GM18498 (cell line): ENCODE measurements around the gene AGAP1.

Source experiments
- ATAC-seq: cut with Tn5 transposase; IDR thresholded peaks from one replicate; pipeline ENCODE4 v1.9.1; 2021; ENCODE audit warnings: mild to moderate bottlenecking, moderate library complexity; ENCODE audit not compliant: unreplicated experiment

Gene AGAP1

DNA sequence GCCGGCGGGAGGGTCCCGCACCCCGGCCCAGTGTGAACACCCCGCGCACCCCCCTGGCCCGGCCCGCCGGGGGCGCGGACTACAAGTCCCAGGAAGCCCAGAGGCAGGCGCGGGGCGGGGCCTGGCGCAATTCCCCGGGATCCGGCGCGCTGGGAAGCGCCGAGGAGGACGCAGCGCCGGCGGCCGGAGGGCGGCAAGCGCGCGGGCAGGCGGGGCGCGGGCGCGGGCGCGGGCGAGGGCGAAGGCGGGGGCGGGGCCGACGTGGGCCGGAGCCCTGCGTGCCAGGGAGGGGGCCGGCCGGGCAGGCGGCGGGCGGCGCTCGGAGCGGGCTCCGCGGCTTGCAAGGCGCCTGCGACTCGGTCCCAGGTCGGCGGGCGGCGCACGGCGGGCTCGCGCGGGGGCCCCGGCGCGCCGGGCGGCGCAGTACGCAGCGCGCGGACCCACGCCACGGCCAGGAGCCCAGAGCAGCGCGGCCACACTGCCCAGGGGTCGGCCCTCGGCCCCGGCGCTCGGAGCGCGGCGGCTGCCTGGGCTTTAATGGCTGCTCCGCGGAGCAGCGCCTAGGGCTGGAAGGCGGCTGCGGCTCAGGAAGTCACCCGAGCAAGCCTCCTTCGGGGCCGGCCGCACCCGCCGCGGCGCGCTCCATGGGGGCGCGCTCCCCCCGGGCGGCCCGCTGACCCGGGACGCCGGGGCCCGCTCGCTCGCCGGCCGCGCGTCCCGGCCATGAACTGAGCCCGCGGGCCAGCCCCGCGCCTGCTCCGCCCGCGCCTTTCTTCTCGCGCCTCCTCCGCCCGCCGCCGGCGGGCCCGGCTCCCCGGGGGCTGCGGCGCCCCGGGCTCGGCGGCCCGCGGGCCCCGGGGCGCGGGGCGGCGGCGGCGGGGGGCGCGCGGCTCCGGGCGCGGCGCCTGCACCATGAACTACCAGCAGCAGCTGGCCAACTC lies at the start of gene AGAP1:
Gene AGAP1, plus strand, starts transcription at position 269 of the 941 bp plus-strand sequence.
- ATAC-seq = peak; percentile 61

DNA sequence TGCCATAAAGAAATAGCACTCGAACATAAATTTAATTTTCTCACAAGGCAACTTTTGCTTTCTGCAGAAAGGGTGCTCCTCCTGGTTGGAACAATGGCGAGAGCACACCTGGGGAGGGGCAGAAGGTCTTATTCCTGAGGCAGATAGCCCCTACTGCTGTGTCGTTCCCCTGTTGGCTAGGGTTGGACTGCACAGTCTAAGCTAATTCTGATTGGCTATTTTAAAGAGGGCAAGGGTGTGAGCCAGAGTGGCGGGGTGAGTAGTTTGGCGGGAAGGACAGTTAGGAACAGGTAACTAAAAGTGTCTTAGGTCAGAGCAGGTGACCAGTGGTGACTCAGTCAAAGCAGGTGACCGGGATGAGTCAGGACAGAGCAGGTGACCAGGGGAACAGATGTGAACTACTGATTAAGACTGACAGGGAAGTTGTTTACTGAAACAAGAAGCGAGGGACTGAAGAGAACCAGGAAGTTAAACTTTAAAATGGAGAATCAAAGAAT lies 49.7 kb upstream of the AGAP1 start:
- ATAC-seq = no peak

DNA sequence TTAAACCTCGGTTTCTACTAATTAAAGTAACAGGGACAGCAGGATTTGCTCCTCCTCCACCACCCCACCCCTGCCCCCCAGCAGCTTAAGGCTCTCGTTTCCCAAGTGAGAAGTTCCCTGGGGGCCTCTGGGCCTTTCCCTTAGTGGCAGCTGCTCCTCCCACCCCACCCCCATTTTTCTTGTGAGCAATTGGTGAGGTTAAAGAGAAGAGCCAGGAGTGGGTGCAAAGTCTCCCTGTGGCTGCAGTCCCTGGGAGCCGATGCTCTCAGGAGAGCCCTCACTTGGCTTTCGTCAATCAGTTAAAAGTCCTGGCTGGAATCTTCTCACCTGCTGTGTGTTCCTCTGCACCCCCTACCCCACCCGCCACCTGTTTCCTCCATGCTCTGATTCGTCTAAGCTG lies 48.7 kb upstream of the AGAP1 start:
- ATAC-seq = no peak

DNA sequence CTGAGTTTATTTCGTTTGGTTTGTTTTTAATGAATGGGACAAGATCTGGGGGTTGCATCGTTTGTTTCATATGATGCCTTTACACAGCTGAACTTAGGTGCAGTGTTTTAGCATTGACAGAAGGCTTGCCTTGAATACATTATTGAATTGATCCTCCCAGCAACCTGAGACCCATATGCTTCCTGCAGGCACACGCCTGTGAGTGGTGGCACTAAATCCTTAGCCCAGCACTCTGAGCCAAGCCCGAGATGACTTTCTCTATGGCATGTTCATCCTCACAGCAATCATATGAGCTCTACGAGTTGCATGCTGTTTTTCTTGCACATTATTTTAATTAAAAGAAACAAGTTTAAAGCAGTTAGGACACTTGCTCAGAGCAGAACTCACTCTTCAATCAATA lies 47.8 kb upstream of the AGAP1 start:
- no peak for ATAC-seq

DNA sequence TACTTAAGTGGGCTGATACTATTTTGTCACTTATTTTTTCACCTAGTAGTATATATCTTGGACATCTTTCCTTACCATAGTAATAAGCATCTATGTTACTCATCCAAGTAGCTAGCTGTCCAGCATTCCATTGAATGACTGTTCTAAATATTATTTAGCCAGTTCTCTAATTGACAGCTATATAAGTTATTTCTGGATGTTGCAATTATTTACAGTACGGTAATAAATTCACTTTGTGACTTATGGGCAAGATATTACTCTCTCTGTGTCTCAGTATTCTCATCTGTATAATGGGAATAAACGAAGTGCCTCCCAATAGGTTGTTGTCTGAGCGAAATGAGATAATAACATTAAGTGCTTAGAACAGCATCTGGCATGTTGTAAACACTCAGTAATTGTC lies 46.6 kb upstream of the AGAP1 start:
- ATAC-seq = no peak

DNA sequence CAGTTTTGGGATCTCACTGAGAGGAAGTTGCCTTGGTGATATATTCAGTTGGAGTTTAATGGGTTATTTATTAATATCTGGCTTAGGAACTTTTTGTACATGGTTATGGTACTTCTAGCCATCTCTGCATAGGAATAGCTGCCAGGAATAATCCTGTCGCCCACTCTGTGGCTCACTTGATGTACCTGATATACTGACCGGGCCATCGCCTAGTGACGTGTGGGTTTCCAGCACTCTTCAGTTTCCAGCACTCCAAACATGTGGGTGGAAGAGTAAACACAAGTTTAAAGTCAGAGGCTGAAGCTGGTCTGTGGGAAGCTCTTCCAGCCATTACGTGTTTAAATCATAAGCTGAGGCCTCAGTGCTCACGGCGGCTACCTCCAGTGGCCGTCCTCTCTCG lies 44.3 kb upstream of the AGAP1 start:
- no peak for ATAC-seq

DNA sequence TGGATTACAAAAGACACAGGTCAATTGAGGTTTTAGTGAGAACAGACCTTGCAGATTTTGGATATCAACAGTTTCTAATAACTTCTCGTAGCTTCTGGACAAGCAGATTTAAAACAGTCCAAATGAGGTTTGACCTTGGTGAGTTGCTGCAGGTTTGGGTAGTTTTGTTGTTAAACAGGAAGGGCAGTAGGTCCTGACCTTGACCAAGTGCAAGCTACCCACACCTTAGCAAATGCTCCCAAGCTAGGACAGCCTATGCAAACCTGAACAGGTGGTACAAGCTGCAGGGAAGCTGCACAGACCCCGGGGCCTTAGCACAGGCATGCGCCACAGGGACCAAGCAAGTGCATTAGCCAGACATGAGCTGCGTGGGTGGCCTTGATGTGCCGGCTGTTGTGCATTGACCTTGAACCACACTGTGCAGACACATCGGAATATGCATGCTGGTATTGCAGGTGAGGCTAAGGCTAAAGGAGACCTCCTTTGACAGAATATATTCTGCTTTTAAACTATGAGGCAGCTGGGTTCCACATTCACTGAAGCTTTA lies 40.2 kb upstream of the AGAP1 start:
- no peak for ATAC-seq

DNA sequence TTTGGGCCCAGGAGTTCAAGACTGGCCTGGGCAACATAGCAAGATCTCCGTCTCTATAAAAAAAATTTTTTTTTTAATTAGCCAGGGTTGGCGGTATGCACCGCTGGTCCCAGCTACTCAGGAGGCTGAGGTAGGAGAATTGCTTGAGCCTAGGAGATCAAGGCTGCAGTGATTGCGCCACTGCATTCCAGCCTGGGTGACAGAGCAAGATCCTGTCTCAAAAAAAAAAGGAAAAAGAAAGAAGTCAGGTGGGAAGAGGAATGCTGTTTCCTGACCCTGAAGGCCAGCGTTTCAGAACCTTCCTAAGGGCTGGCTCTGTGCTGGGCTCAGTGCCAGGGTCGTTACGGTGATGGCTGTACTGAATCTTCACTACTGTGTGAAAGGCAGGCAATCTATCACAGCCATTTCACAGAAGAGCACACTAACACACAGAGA lies 35.0 kb upstream of the AGAP1 start:
- ATAC-seq = no peak

DNA sequence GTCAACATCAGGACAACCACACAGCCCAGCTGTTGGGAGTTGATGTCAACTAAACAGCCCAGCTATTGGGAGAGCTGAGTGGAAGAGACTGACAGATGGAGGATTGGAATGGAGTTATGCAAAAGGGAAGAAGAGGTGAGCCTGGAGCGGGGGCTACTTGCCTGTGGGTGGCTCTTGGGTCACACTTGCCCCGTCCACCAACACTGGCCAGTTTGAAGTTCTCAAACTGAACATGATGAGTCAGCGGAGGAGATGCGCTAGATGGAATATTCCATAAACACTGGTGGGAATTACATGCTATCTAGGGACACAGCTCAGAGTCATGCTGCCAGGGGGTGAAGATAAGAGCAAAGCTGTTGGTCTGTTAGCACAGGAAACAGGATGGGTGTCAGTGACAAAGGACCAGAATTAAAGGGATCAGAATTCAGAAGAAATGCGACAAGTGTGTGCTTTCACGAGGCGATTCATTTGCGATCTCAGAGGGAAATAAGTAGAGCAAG lies 33.2 kb upstream of the AGAP1 start:
- no peak for ATAC-seq

DNA sequence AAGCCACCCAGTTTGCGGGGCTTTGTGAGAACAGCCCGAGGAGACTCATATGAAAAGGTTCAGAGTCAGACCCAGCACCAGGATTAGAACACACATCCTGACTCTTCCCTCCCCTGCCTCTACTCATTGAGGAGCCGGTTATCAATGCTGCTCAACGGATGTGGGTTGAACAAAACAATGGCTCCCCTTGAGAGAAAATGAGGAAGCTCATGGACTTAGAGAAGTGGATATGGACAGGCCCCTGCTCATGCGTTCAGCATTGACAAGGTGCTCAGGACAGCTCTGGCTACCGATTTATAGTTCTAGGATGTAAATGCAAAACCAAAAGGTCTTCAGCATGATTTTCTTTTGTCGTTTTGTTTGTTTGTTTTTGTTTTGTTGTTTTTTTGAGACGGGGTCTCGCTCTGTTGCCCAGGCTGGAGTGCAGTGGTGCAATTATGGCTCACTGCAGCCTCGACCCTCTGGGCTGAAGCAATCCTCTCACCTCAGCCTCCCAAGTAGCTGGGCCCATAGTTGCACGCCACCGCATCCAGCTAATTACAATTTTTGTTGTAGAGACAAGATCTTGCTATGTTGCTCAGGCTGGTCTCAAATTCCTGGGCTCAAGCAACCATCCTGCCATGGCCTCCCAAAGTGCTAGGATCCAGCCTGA lies 32.0 kb upstream of the AGAP1 start:
- ATAC-seq = no peak

DNA sequence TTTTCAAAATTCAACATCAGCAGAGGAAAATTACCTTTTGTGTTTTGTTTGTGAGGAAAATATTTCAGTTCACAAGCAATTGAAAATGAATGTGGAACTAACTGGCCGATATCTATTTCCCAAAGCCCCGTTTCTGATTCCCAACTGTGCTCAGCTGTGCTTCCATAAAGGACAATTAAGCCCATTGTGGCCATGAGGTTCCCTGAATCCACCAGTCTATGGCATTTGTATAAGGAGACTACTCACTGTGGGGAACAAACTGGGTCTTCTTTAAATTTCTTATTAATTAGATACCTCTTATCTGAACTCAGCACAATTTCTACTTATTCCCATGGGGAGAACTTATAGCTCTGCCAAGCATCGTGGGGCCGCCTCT lies 31.4 kb upstream of the AGAP1 start:
- ATAC-seq = no peak

DNA sequence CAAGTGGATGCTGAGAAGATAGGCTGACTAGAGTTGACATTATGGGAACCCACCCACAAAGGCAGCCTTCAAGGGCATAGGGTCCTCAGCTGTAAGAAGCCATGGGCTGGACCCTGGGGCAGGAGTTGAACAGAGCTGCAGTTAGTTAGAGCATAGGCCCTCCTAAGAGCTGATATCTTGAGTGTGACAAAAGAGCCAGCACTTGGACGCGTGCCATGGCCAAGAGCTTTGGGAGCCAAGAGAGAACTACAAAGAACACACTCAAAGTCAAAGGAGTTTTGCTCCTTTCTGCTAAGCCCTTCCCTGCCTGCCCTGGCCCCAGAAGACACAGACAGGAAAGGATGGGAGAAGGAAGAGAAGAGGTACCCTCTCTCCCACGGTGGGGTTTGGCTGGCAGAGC lies 29.9 kb upstream of the AGAP1 start:
- no peak for ATAC-seq

DNA sequence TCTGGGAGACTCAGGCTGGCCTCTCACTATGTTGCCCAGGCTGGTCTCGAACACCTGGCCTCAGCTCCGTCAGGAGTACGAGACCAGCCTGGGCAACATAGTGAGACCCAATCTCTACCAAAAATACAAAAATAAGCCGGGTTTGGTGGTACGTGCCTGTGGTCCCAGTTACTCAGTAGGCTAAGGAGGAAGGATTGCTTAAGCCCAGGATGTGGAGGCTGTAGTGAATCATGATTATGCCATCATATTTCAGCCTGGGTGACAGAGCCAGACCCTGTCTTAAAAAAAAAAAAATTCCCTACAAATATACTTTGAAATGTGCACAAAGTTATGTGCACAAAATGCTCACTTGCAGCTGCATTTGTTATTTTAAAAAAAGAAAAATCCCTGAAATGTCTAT lies 26.3 kb upstream of the AGAP1 start:
- ATAC-seq = no peak

DNA sequence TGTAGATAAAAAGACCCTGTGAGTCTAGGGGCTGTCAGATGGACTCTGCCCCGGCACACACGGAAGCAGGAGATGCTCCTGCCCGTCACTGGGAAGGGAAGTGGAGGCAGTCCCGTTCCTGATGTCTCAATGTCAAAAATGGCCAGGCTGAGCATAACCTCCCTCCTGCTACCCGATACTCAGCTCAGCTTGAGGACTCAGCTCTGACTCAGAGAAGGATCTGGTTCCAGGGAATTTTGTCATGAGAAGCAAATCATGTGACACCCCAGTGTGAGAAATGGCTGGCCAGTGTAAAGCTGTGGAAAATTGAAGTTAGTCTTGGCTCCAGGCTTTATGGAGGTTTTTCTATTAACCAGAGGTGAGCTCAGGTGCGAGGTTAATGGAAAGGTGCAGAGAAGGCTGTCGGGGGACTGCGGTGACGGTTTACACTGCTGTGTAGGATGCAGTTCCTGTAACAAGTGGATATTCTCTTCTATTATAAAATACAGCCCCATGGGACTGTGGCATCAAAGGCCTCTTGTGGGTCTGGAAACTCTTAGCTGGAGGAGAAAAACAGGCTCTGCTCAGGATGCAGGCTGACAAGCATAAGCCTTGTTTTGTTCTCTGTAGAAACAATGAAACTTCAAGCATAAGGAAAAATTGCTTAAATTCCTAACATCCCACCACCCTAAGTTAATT lies 24.7 kb upstream of the AGAP1 start:
- no peak for ATAC-seq

DNA sequence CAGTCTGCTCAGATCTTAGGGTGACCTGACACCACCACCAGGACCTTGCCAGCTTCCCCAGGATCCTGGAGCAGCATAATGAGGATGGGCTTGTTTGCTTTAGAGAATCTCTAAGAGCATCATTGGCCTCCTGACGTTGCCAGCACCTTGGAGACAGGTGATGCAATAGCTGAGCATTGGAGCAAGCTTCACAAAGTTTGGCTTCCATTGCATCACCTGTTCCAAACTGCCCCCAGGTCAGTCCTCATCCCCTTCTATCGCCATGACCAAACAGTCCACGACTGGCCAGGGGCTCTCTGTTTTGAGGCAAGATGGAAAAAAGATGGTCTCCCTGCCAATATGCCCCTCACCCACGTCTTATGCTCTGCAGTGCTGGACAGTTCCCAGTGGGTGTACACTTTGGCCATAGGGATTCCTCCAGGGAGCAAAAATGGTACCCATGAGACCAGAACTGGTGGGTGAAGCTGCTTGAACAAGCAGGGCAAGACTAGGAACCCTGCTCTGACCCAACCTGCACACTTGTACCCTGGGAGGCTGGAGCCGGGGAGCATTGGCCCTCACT lies 22.6 kb upstream of the AGAP1 start:
- no peak for ATAC-seq

DNA sequence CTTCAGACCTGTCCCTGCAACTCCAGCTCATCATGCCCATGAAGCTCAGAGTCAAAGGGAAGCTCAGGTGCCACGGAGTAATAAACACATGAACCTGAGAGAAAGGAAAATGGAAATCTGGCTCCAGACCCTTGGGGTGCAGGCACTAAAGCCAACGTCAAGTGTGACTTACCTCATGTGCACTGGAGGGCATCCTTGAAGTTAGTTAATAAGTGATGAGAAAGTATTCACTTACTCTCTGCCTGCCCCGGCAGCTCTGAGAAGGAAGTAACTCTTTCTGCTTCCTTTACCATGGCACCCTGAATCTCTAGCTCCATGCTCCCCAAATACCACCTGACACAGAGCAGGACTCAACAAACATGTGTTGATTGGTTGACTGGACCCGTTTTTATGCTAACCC lies 21.4 kb upstream of the AGAP1 start:
- ATAC-seq = no peak

DNA sequence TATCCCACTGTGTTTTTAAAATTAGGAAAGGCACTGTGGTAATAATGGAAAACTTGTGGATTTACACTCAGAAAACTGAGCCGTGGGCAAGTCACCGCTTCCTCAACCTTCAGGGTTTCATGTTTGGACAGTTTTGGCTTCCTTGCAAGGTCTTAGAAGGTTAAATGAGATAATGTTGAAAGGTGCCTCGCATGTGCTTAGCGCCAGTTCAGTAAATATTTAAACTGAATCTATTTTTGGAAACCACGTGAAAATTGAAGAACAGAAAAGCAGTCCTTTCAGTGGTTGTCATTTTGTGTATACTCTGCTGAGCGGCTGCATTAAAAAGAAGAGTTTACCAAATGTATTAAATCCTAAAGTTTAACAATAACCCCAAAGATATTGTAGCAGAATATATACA lies 15.2 kb upstream of the AGAP1 start:
- no peak for ATAC-seq

DNA sequence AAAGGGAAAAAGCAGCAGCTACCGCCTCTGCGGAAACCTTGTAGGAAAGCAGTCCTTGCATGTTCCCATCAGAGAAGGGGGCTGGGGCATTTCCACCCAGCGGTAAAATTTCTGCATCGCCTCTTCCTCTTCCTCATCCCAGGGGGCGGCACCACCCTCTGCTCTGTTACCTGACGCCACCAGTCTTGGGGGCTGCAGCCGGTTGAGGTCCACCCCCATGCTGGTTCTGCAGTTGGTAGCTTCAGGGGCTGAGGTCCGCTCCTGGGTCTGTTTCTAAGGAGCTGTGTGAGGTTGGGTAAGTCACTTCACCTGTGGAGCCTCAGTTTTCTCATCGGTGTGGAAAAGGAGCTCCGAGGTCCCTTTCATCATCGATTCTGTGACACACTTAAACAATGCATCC lies 14.2 kb upstream of the AGAP1 start:
- no peak for ATAC-seq

DNA sequence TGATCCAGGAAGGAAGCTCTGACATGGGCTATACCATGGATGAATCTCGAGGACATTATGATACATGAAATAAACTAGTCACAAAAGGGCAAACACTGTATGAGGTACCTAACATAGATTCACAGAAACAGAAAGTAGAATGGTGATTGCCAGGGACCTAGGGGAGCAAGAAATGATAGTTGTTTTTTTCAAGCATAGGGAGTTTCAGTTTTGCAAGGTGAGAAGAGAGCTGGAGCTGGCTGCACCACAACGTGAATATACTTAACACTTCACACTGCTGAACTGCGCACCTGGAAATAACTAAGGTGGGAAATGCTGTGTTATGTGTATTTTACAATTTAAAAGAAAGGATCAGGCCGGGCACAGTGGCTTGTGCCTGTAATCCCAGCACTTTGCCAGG lies 13.2 kb upstream of the AGAP1 start:
- no peak for ATAC-seq

DNA sequence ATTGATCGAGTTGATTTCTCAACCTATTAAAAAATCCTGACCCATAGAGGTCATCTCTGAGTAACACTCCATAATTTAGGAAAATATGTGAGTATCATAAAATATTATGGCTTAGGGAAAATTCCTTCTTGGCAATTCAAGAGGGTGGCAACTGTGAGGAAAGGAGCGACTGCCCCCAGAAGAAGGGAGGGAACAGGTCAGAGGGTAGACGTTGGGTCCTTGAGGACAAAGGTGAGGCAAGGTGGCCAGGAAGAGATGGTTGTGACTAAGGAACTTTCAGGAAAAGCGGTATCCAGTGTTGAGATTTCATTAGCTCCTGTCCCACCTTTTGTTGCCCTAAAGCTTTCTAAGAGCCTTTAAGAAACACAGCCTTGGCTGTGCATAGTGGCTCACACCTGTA lies 10.5 kb upstream of the AGAP1 start:
- ATAC-seq = no peak

DNA sequence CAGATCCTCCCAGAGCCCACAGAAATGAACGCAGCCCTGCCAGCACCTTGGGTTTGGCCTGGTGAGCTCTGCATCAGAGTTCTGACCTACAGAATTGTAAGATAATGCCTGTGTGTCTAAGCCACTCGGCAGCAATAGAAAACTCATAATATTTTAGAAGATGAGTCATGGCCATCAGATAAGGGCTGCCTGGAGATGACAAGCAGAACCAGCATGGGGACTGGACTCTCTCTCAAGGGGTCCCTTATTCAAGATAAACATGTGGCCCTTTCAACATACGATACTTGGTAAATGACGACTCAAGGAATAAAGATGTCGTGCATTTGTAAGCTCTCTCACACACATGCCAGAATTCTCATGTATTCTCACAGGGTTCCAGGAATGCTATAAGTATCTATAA lies 8.5 kb upstream of the AGAP1 start:
- ATAC-seq = no peak
